GM12865 (cell line): ENCODE data around the gene OR13J1.
A peak's percentile ranks its signal among the peaks of the same experiment; 100 is the strongest.
"Not testable (repeated sequence)": the region's sequence is repeated elsewhere in the genome, so short reads cannot be mapped to it uniquely, and the experiment has no call there.

ENCODE experiments used
- DNase-seq: peaks from one replicate; pipeline ENCODE4 v3.0.0; 2010; ENCODE audit warnings: low read depth
- H3K4me3 ChIP-seq: 2 replicates; pipeline ENCODE4 v1.5.1; 2011; ENCODE audit warnings: mild to moderate bottlenecking, low read depth, low read length, control low read depth
- CTCF ChIP-seq: IDR thresholded peaks from 2 replicates; pipeline ENCODE4 v1.5.1; 2011; ENCODE audit warnings: low read length, control low read depth, low read depth, inconsistent platforms; ENCODE audit not compliant: insufficient read depth; ENCODE audit errors: missing control alignments

OR13J1 gene, protein sequence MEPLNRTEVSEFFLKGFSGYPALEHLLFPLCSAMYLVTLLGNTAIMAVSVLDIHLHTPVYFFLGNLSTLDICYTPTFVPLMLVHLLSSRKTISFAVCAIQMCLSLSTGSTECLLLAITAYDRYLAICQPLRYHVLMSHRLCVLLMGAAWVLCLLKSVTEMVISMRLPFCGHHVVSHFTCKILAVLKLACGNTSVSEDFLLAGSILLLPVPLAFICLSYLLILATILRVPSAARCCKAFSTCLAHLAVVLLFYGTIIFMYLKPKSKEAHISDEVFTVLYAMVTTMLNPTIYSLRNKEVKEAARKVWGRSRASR

DNA sequence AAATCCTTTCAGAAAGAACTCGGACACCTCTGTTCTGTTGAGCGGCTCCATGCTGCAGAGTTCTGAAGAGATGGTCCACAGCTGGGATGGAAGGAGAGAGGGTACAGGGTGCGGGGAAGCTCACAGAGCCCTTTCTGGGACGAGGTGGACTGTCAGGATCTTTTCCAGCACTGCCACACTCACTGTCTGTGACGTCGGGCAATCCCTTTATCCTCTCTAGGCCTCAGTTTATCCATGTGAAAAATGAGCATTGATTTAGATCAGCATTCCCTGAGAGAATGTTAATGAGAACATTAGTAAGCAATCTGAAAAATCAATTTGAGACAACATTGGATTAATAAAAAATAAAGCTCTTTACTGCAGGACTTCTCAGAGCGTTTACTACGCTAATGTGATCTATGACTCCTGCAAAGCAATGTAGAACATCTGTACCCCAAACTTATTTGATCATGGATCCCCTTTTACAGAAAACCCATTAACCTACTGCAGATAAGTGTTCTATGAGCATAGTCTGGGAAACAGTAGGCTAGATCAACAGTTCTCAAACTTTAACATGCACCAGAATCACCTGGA lies at the start of gene OR13J1:
Gene OR13J1 (minus strand): TSS at position 51 of the 573 bp plus-strand sequence. CDS start 0 bp downstream, at position 51.
- no peak for DNase-seq
- TF ChIP-seq CTCF: no peak
- no peak within 1 kb of the TSS for H3K4me3 ChIP-seq

DNA sequence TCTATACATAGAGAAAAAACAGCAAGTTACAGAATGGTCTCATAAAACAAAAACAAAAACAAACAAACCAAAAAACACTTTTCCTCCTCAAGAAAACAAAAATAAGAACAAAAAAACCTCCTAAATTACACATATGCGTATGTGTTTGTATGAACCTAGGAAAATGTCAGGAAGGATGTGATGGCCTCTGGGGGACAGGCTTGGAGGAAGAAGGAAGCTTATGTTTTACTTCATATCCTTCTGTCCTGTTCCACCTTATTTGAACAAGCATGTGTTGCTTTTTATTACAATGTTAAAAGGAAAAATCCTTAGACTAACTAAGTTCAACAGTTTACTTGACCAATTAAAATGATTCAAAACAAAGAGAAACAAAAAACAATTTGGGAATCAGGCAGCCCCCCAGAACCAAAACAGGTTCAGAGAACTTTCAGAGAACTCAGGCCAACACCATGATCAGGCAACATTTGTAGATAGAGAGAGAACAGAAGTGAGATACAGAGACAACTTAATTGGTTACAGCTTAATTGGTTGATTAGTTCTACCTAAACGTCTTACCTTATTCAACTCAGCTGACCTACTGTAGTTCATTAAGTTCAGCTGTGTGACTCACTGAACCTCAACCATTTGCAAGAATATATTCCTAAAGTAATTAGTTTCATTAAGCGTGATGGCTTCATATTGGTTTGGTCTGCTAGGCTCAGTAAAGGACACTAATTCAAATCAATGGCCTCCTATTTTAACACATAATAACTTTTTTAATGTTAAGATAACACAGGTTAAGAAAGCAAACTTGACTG lies 49.2 kb upstream of the OR13J1 start:
- DNase-seq: no peak
- TF ChIP-seq CTCF: no peak
- no peak overlapping the region for H3K4me3 ChIP-seq

GRCh38 chr9:35918780-35919179 lies 48.6 kb upstream of the OR13J1 start:
- no peak overlapping the region for H3K4me3 ChIP-seq
- no peak for DNase-seq
- no peak for TF ChIP-seq CTCF

DNA sequence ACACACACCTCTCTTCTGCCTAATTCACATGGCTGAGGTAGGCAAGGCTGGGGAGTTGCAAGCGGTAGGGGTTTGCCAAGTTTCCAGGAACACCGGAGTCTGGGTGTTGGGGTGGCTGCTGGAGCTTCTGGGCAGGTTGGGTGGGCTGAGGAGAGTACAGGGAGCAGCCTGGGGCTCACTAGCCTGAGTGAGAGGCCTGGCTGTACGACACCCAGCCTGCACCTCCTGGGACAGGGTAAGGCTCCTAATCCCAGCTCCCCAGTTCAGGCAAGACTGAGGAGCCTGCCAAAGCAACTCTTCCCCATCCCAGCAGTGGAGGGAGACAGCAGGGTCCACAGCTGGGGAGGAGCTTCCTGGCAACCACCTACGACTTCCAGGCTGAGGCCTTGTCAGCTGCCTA lies 47.1 kb upstream of the OR13J1 start:
- no peak for DNase-seq
- TF ChIP-seq CTCF: no peak

GRCh38 chr9:35915681-35916294 lies 45.6 kb upstream of the OR13J1 start:
- no peak for DNase-seq
- TF ChIP-seq CTCF: no peak
- H3K4me3 ChIP-seq: no peak overlapping the region

More for the DNA sequence above, 47.1 kb upstream of the OR13J1 start:
- H3K4me3 ChIP-seq: no peak overlapping the region

DNA sequence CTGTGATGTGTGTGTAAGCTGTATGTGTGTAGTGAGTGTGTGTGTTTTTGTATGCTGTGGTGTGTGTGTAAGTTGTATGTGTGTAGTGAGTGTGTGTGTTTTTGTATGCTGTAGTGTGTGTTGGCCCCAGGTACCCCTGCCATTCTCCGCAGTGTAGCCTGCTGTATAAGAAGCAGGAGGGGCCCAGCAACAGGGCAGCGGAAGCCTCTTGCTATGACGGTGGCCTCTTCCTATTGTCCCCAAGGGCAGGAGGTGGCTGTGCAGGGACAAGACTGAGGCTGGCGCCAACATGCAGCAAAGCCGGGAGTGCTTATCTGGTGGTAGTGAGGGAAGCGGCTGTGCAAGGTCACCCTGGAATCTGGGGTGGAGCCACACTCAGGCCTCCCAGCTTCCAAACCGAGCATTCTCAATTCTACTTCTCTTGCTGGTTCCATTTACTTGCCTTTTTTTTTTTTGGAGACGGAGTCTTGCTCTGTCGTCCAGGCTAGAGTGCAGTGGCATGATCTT lies 44.2 kb upstream of the OR13J1 start:
- H3K4me3 ChIP-seq: no peak overlapping the region
- DNase-seq: peak; percentile 21
- TF ChIP-seq CTCF: no peak

- not testable (repeated sequence) for DNase-seq
Observed at GRCh38 chr9:35913429-35913828, 43.2 kb upstream of the OR13J1 start.

More at GRCh38 chr9:35913429-35913828, 43.2 kb upstream of the OR13J1 start:
- not testable (repeated sequence) for H3K4me3 ChIP-seq
